Activated T-cell treated with anti-CD3 and anti-CD28 coated beads, Interleukin-2, amount 50 U/mL, for 72 hours (primary cell): ENCODE measurements around the gene LARP4B. TPM values are rescaled to one million over a fixed set of nuclear protein-coding genes. Genes with fewer than 3 reads are reported as not detected.

ENCODE experiments used
- ATAC-seq, 2 donors: fragments of 150-1000 bp; cut with Tn5 transposase; replicated peaks in 1 of 2; 2 replicates each; pipeline ENCODE4 v1.10.0; 2021; ENCODE audit warnings: moderate library complexity in 2 of 2, mild to moderate bottlenecking in 1 of 2
- DNase-seq, 2 donors: peaks; one replicate each; pipeline ENCODE4 v3.0.0; 2021 to 2022; ENCODE audit warnings: mixed read lengths in 1 of 2
- H3K27ac Mint-ChIP-seq: one replicate; pipeline ENCODE4 v1.8.0; 2022; ENCODE audit warnings: mild to moderate bottlenecking, moderate library complexity, mixed read lengths
- H3K27me3 Mint-ChIP-seq: one replicate; pipeline ENCODE4 v1.8.0; 2022; ENCODE audit warnings: low read depth, mixed read lengths
- H3K36me3 Mint-ChIP-seq, 2 donors: one replicate each; pipeline ENCODE4 v1.8.0; 2022; ENCODE audit warnings: mixed read lengths in 2 of 2, mild to moderate bottlenecking in 1 of 2; ENCODE audit not compliant: insufficient read depth in 2 of 2
- H3K4me1 Mint-ChIP-seq: one replicate; pipeline ENCODE4 v1.8.0; 2022; ENCODE audit warnings: low read depth, mixed read lengths
- H3K4me3 Mint-ChIP-seq, 2 donors: one replicate each; pipeline ENCODE4 v1.8.0; 2022; ENCODE audit warnings: mild to moderate bottlenecking in 2 of 2, mixed read lengths in 2 of 2, moderate library complexity in 2 of 2
- H3K9me3 Mint-ChIP-seq, 2 donors: one replicate each; pipeline ENCODE4 v1.8.0; 2022; ENCODE audit warnings: mixed read lengths in 2 of 2
- total RNA-seq, 2 donors: library from RNA; stranded (reverse); gene quantifications; one replicate each; pipeline ENCODE4 v1.2.3, GENCODE V29; 2022

The LARP4B gene
- total RNA-seq, 2 donors from 2014 or later: 103 to 109 TPM

DNA sequence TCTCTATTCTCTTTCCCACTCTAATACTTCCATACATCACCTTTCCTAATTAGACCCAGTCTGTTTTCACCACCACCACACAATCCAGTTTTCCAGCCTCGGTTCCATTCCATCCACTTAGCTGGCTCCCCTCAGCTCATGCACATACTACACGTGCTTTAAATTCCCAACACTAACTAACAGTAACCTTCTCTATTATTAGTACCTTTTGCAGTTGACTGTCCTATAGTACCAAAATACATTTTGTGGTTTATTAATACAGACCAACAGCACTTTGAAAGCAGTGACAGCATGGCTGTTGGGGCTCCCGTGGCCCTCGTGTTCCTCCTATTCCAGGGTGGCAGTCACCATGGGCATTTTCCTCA, 64.9 kb downstream of the LARP4B start:
- no peaks in the 10 kb centered on the region for H3K9me3 Mint-ChIP-seq
- DNase-seq (no peak), ATAC-seq (no peak)
- H3K4me3 Mint-ChIP-seq: no peak overlapping the region
- no peaks in the 10 kb centered on the region for H3K27me3 Mint-ChIP-seq
- peaks cover 12 to 50% of the 10 kb centered on the region in 2 donors for H3K36me3 Mint-ChIP-seq
- no peak overlapping the region for H3K27ac Mint-ChIP-seq
- peaks cover 29% of the 10 kb centered on the region for H3K4me1 Mint-ChIP-seq

DNA sequence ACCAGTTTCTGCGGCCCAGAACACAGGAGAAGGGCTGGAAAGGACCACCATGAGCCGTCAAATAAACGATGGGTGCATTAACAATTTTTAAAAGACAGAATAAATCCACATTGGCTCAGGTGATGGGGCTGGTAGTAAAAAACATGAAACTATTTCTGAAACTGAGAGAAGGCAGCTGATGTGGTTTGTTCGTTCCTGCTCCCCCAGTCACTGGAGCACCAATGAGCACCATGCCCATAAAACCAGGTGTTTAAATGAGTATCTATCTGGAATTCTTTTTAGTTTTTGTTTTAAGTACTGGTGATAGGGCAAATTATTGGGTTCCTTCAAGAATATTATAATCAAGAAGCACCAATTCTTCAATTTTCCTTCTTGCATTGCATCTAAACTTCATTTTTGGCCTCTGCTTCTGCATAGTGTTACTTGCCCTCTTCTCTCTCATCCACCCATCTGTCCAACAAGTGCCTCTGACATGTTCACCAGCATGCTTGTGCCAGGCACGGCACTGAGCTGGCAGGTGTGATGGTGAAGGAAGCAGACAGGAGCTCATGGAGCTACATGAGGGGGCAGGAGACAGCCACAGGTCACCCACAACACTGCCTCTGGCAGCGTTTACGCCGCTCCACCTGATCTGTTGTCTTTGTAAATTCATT, 65.5 kb downstream of the LARP4B start:
- Mint-ChIP-seq H3K27ac (no peak overlapping the region), H3K4me3 (no peak overlapping the region), H3K9me3 (no peaks in the 10 kb centered on the region), H3K36me3 (peaks cover 12 to 50% of the 10 kb centered on the region in 2 donors), H3K27me3 (no peaks in the 10 kb centered on the region), H3K4me1 (peaks cover 24% of the 10 kb centered on the region)
- DNase-seq (no peak), ATAC-seq (no peak)

DNA sequence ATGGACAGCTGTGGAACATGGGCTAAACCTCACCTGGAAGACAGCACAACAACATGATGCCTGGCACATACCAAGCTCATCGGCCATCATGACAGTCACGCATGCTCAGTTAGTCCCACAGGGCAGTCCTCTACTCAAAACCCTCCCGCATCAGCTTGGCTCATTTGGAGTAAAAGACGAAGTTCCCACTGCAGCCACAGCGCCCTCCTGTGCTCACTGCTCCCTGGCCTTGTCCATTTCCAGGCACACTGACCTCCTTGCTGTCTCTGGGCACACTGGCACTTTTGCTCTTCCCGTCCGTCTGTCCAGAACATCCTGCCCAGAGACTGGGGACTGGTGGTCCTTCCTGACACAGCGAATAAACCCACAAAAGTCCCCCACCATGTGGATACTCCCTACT, 66.2 kb downstream of the LARP4B start:
- H3K27ac Mint-ChIP-seq: no peak overlapping the region

DNA sequence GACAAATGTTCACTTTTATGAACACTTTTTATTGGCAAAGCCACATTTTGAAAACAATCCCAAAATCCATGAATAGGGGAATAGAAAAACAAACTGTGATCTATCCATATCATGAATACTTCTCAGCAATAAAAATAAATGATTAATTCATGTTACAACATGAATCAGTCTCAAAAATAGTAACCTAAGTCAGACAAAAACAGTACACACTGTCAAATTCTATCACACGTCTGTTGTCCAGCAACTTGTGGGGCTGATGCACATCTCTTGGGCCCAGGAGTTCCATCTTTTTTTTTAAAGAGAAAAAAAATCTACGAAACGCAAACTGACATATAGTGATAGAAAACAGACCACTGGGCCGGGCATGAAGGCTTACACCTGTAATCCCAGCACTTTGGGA, 71.0 kb downstream of the LARP4B start:
- DNase-seq (no peak), ATAC-seq (no peak)
- no peak overlapping the region for H3K27ac Mint-ChIP-seq
- peaks cover 12 to 44% of the 10 kb centered on the region in 2 donors for H3K36me3 Mint-ChIP-seq
- peaks cover 6% of the 10 kb centered on the region for H3K4me1 Mint-ChIP-seq
- H3K9me3 Mint-ChIP-seq: no peaks in the 10 kb centered on the region
- no peak overlapping the region for H3K4me3 Mint-ChIP-seq
- no peaks in the 10 kb centered on the region for H3K27me3 Mint-ChIP-seq

More for the DNA sequence above, 66.2 kb downstream of the LARP4B start:
- H3K36me3 Mint-ChIP-seq: peaks cover 12 to 49% of the 10 kb centered on the region in 2 donors
- ATAC-seq (no peak), DNase-seq (no peak)
- H3K4me1 Mint-ChIP-seq: peaks cover 16% of the 10 kb centered on the region
- no peak overlapping the region for H3K4me3 Mint-ChIP-seq
- H3K27me3 Mint-ChIP-seq: no peaks in the 10 kb centered on the region
- H3K9me3 Mint-ChIP-seq: no peaks in the 10 kb centered on the region

DNA sequence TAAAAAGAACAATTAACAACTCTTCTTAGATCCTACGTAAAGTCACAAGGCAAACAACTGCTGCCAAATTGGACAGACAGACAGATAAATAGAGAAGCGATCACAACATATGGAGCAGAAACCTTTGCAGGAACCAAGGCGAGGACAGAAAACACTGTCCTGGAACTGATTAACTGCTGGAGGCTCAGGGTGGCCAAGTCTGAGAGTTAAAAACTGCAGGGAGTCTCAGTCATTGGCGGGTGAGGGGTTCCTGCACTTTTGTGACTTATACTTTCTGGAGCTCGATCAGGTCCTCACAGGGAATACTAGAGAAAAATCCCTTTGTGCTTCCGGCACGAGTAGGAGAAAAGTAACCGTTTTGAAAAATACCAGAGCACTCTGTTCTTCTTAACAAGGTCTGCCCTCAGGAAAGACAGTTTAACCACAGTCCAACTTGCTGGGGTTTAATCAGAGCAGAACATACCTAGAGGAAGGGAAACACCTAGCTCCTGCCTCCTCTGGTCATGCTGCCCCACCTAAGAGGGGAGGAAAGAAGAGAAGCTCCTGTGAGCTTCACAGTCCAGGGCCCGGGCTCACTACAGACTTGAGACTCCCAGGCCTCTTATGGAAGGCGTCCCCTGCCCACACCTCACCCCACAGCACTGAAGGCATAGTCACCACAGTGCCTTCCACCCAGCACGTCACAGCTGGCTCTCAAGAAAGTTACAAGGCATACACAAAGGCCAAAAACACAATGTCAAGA, 74.9 kb downstream of the LARP4B start:
- DNase-seq: no peak
- no peak overlapping the region for H3K4me3 Mint-ChIP-seq
- no peak for ATAC-seq
- H3K27me3 Mint-ChIP-seq: no peaks in the 10 kb centered on the region
- peaks cover 7 to 27% of the 10 kb centered on the region in 2 donors for H3K36me3 Mint-ChIP-seq
- peaks cover 29% of the 10 kb centered on the region for H3K4me1 Mint-ChIP-seq
- H3K27ac Mint-ChIP-seq: peak overlapping the region; percentile 13
- no peaks in the 10 kb centered on the region for H3K9me3 Mint-ChIP-seq

DNA sequence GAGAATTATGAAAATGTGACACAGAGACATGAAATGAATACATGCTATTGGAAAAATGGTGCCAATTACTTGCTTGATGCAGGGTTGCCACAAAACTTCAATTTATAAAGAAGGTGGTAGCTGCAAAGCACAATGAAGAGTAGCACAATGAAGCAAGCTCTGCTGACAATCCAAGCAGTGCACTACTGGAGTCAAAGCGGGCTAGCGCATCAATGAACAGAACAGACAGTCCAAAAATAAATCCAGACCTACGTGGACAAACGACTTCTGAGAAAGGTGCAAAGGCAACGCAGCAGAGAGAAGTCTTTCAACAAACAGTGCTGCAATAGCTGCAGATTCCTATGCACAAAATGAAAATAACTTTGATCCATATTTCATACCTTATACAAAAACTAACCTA, 75.8 kb downstream of the LARP4B start:
- Mint-ChIP-seq H3K9me3 (peaks cover 0 to 2% of the 10 kb centered on the region in 2 donors), H3K4me1 (peaks cover 38% of the 10 kb centered on the region), H3K4me3 (no peak overlapping the region), H3K27me3 (no peaks in the 10 kb centered on the region), H3K36me3 (peaks cover 12 to 29% of the 10 kb centered on the region in 2 donors), H3K27ac (no peak overlapping the region)
- ATAC-seq: no peak
- no peak for DNase-seq

DNA sequence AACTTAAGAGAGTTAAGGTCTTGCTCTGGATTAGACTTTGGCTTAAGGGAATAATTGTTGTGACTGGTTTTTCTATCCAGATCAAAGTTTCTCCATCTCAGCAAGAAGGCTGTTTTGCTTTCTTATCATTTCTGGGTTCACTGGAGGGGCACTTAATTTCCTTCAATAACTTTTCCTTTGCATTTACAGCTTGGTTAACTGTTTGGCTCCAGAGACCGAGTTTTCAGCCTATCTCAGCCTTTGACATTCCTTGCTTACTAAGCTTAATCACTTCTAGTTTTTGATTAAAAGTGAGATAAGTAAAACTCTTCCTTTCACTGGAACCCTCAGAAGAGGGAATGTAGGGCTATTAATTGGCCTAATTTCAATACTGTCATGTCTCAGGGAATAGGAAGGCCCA, 76.4 kb downstream of the LARP4B start:
- Mint-ChIP-seq H3K4me1 (peaks cover 39% of the 10 kb centered on the region), H3K36me3 (peaks cover 16 to 31% of the 10 kb centered on the region in 2 donors), H3K9me3 (peaks cover 0 to 3% of the 10 kb centered on the region in 2 donors), H3K4me3 (no peak overlapping the region), H3K27ac (peak overlapping the region; percentile 14), H3K27me3 (no peaks in the 10 kb centered on the region)
- ATAC-seq: no peak
- DNase-seq: no peak

DNA sequence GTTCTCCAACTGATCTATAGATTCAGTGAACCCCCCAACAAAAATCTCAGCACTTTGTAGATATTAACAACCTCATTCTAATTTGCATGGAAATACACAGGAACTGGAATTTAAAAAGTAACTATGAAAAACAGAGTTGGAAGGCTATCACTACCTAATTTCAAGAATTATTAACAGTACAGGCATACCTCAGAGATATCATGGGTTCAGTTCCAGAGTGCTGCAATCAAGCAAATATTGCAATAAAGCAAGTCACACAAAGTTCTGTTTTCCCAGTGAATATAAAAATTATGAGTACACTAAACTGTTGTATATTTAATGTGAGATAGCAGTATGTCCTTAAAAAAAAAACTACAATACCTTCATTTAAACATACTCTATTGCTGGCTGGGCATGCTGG, 78.5 kb downstream of the LARP4B start:
- Mint-ChIP-seq H3K4me1 (peaks cover 45% of the 10 kb centered on the region), H3K9me3 (peaks cover 0 to 3% of the 10 kb centered on the region in 2 donors), H3K27ac (peak overlapping the region; percentile 56), H3K27me3 (no peaks in the 10 kb centered on the region), H3K36me3 (peaks cover 24 to 34% of the 10 kb centered on the region in 2 donors), H3K4me3 (no peak overlapping the region)
- no peak for DNase-seq
- no peak for ATAC-seq

DNA sequence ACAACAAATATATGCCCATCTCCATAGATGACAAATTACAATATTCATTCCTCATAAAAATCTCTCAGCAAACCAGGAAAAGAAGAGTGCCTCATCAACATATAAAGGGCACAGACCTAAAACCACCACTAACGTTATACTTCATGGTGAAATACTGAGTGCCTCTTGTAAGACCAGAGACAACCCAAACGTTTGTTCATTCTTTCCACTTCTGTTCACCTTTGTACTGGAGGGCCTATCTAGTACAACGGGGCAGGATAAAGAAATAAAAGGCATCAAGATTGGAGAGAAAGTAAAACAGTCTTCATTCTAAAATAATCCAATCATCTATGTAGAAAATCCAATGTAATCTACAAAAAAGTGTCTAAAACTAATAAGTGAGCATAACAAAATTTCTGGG, 79.1 kb downstream of the LARP4B start:
- Mint-ChIP-seq H3K36me3 (peaks cover 26 to 34% of the 10 kb centered on the region in 2 donors), H3K9me3 (peaks cover 0 to 3% of the 10 kb centered on the region in 2 donors), H3K4me1 (peaks cover 51% of the 10 kb centered on the region), H3K4me3 (peak overlapping the region in 1 of 2 donors; percentile 45), H3K27ac (peak overlapping the region; percentile 56), H3K27me3 (no peaks in the 10 kb centered on the region)
- no peak for ATAC-seq
- DNase-seq: no peak

DNA sequence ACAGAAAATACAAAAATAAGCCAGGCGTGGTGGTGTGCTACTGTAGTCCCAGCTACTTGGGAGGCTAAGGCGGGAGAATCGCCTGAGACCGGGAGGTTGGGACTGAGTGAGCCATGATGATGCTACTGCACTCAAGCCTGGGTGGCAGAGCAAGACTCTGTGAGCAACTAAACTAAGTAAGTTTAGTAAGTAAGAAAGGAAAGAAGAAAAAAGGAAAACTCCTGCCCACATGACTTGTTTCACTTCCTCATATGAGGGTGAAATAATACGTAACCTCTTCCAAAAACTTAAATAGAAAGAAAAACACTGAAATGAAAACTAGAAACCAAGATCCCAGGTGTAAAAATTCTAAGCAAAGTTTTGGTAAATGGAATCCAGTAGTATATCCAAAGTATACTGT, 79.6 kb downstream of the LARP4B start:
- ATAC-seq (no peak), DNase-seq (no peak)
- peaks cover 0 to 3% of the 10 kb centered on the region in 2 donors for H3K9me3 Mint-ChIP-seq
- peak overlapping the region; percentile 56 for H3K27ac Mint-ChIP-seq
- H3K27me3 Mint-ChIP-seq: no peaks in the 10 kb centered on the region
- peaks cover 51% of the 10 kb centered on the region for H3K4me1 Mint-ChIP-seq
- H3K4me3 Mint-ChIP-seq: peak overlapping the region; percentile 40 to 45
- peaks cover 28 to 35% of the 10 kb centered on the region in 2 donors for H3K36me3 Mint-ChIP-seq

DNA sequence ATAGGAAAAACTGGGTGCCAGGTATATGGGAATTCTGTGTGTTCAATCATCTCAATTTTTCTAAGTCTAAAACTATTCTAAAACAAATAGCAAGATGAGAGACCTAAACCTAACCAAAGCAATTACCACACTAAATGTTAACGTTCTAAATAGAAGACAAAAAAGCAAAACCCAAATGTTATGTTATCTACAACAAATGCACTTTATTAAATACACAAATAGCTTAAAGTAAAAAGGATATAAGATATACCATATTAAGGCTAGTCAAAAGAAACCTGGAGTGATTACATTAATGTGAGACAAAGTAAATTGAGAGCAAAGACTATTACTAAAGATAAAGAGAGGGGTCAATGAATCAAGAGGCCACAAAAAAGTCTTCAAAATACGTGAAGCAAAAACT, 81.4 kb downstream of the LARP4B start:
- H3K36me3 Mint-ChIP-seq: peaks cover 29 to 34% of the 10 kb centered on the region in 2 donors

DNA sequence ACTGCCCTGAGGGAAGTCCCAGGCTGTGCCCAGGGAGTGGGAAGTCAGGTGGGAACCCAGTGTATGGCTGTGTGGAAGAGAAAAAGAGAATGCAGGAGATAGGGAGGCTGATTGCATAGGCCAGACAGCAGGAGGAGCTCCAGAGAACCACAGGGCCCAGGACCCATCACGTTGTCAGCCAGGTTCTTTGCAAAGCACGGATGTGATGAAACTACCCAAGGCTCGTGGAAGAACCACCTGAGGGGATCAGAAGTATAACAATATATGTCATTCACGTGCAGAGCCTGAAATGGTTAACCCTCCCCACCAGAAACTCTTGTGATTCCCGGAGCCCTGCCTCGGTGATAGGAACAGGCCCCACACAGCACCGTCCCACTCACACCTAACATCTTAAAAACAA, 83.6 kb downstream of the LARP4B start:
- H3K36me3 Mint-ChIP-seq: peaks cover 27 to 45% of the 10 kb centered on the region in 2 donors
- peak overlapping the region; percentile 68 for H3K27ac Mint-ChIP-seq
- ATAC-seq: no peak
- H3K4me1 Mint-ChIP-seq: peaks cover 48% of the 10 kb centered on the region
- H3K27me3 Mint-ChIP-seq: no peaks in the 10 kb centered on the region
- peaks cover 0 to 3% of the 10 kb centered on the region in 2 donors for H3K9me3 Mint-ChIP-seq
- no peak overlapping the region for H3K4me3 Mint-ChIP-seq
- DNase-seq: no peak

More for the DNA sequence above, 81.4 kb downstream of the LARP4B start:
- no peak for ATAC-seq
- Mint-ChIP-seq H3K27me3 (no peaks in the 10 kb centered on the region), H3K27ac (peak overlapping the region; percentile 63), H3K4me3 (no peak overlapping the region), H3K4me1 (peaks cover 56% of the 10 kb centered on the region), H3K9me3 (peaks cover 0 to 3% of the 10 kb centered on the region in 2 donors)
- no peak for DNase-seq

DNA sequence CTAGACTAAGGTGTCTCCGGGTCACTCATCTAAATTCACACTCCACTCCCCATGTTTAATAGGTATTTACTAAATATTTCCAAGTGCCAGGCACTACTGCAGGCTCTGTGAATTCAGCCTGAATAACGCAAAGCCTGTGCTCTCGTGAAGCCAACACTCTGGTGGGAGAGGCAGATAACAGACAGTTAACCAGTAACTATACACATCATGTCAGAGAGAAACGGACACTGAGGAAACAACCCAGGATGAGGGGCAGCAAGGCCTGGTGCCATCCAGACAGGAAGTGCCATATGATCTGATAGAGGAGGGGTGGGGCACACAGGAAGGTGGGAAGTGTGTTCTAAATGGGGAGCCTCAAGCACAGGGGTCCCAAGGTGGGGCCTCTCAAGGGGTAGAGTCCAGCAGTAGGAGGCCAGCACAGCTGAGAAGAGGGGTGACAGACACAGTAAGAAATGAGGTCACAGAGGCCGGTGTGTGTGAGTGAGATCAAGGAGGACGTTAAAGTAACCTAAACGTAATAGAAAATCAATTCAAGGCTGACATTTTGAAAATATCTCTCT, 85.3 kb downstream of the LARP4B start:
- peaks cover 21 to 37% of the 10 kb centered on the region in 2 donors for H3K36me3 Mint-ChIP-seq
- H3K27ac Mint-ChIP-seq: peak overlapping the region; percentile 68
- H3K4me1 Mint-ChIP-seq: peaks cover 32% of the 10 kb centered on the region
- H3K4me3 Mint-ChIP-seq: no peak overlapping the region
- DNase-seq: no peak
- no peaks in the 10 kb centered on the region for H3K27me3 Mint-ChIP-seq
- no peak for ATAC-seq
- H3K9me3 Mint-ChIP-seq: peaks cover 0 to 2% of the 10 kb centered on the region in 2 donors
